K562 (cell line): Measurements from ENCODE around the gene BANF2. TPM values are rescaled to one million over a fixed set of nuclear protein-coding genes. Genes with fewer than 3 reads are reported as not detected.

Experiments
- ATAC-seq: fragments of 200-7000 bp; cut with Tn5 transposase; 3 replicates; pipeline ENCODE4 v1.9.1; 2020; ENCODE audit warnings: moderate library complexity
- BruUV-seq: library from RNA; stranded (reverse); fragments of 400-500 nt; replicated peaks from 2 replicates; lab custom pipeline; 2021; lab: Mats Ljungman, UMichigan
- CTCF ChIA-PET: fragments of 300-600 bp; formaldehyde crosslinking; extraction: SDS; loops from one replicate; lab custom pipeline; 2021; ENCODE audit warnings: low intra/inter-chr PET ratio; lab: Yijun Ruan, JAX
- POLR2A ChIA-PET: fragments of 300-600, 350-650 bp; sonication (Branson Sonifier 250); formaldehyde crosslinking; extraction: SDS; loops from one replicate; lab custom pipeline; 2021; ENCODE audit warnings: antibody characterized with exemption, inconsistent platforms; lab: Yijun Ruan, JAX
- DNase-seq, 4 experiments: peaks; one replicate each; pipeline versions ENCODE4 v3.0.0 to v3.0.0-alpha.2; 2011 to 2018; ENCODE audit warnings: low spot score in 3 of 4, mixed read lengths in 3 of 4; ENCODE audit errors: extremely low read depth in 1 of 4
- FAIRE-seq: peaks from 2 replicates; lab custom pipeline; 2011; peaks lifted over from hg19 to GRCh38; lab: Jason Lieb, UNC
- H2AFZ ChIP-seq: 2 replicates; pipeline ENCODE4 v1.6.0; 2011; ENCODE audit warnings: low read depth, low read length, control low read depth, inconsistent platforms
- H3K27ac ChIP-seq: fragments of 200-600 bp; 3 replicates; pipeline ENCODE4 v1.8.0; 2011; ENCODE audit warnings: low read depth, mild to moderate bottlenecking, control low read depth, inconsistent platforms, low read length, moderate library complexity, mixed read lengths; ENCODE audit errors: extremely low read depth
- H3K27me3 ChIP-seq, 2 experiments: fragments of 300-600 bp in 1 of 2; 2 replicates in 1 of 2; 3 replicates in 1 of 2; pipeline versions ENCODE4 v1.6.0 to v1.8.0; 2011; ENCODE audit warnings: inconsistent platforms in 2 of 2, low read length in 2 of 2, mild to moderate bottlenecking in 1 of 2, mixed read lengths in 1 of 2, moderate library complexity in 1 of 2; ENCODE audit not compliant: control insufficient read depth in 2 of 2, insufficient read depth in 2 of 2
- H3K36me3 ChIP-seq: fragments of 300-600 bp; 3 replicates; pipeline ENCODE4 v1.8.0; 2011; ENCODE audit warnings: mild to moderate bottlenecking, low read length, inconsistent platforms; ENCODE audit not compliant: control insufficient read depth, insufficient read depth
- H3K4me1 ChIP-seq, 2 experiments: fragments of 200-600 bp in 1 of 2; replicated peaks in 1 of 2; 2 replicates in 1 of 2; 3 replicates in 1 of 2; pipeline versions ENCODE4 v1.5.1 to v1.8.0; 2011; ENCODE audit warnings: inconsistent platforms in 2 of 2, low read length in 2 of 2, mild to moderate bottlenecking in 1 of 2, mixed read lengths in 1 of 2, moderate library complexity in 1 of 2; ENCODE audit not compliant: control insufficient read depth in 2 of 2, insufficient read depth in 2 of 2
- H3K4me2 ChIP-seq: 2 replicates; pipeline ENCODE4 v1.6.1; 2011; ENCODE audit warnings: low read length, control low read depth, inconsistent platforms, mixed read lengths; ENCODE audit not compliant: insufficient read depth
- H3K4me3 ChIP-seq: fragments of 200-600 bp; sonication (generic), shearing (Covaris generic); 2 replicates; pipeline ENCODE4 v1.5.1; 2016; ENCODE audit warnings: control low read depth, inconsistent platforms
- H3K79me2 ChIP-seq: fragments of 200-600 bp; 3 replicates; pipeline ENCODE4 v1.8.0; 2011; ENCODE audit warnings: low read length, inconsistent platforms; ENCODE audit not compliant: control insufficient read depth, insufficient read depth
- H3K9ac ChIP-seq, 2 experiments: 2 replicates each; pipeline versions ENCODE4 v1.6.0 to v1.6.1; 2011; ENCODE audit warnings: low read depth in 2 of 2, low read length in 2 of 2, control low read depth in 1 of 2, inconsistent platforms in 1 of 2, mild to moderate bottlenecking in 1 of 2, mixed read lengths in 1 of 2; ENCODE audit not compliant: insufficient read depth in 1 of 2
- H3K9me1 ChIP-seq: one replicate; pipeline ENCODE4 v1.6.0; 2011; ENCODE audit warnings: inconsistent platforms, mild to moderate bottlenecking, low read length, moderate library complexity; ENCODE audit not compliant: control insufficient read depth, insufficient read depth
- H3K9me3 ChIP-seq: replicated peaks from 2 replicates; pipeline ENCODE4 v1.5.1; 2011; ENCODE audit warnings: low read depth, low read length, inconsistent platforms; ENCODE audit not compliant: control insufficient read depth, insufficient read depth
- H4K20me1 ChIP-seq: replicated peaks from 2 replicates; pipeline ENCODE4 v1.6.1; 2011; ENCODE audit warnings: low read length, inconsistent platforms, mixed read lengths; ENCODE audit not compliant: control insufficient read depth, insufficient read depth
- ARID3B ChIP-seq: fragments of 250-450 bp; sonication (Bioruptor Pico); IDR thresholded peaks from 2 replicates; pipeline ENCODE4 v1.4.0; 2020; ENCODE audit warnings: borderline replicate concordance
- CCAR2 ChIP-seq: fragments of 200-400 bp; formaldehyde crosslinking; IDR thresholded peaks from 2 replicates; pipeline ENCODE4 v1.6.1; 2017; ENCODE audit warnings: mild to moderate bottlenecking, low read depth, low read length
- CTCF ChIP-seq, 3 experiments: IDR thresholded peaks in 2 of 3; conservative IDR thresholded peaks in 1 of 3; 2 replicates each; pipeline ENCODE4 v1.5.1; 2011 to 2012; ENCODE audit warnings: low read length in 3 of 3, mild to moderate bottlenecking in 3 of 3, control low read depth in 2 of 3, improper control_type of control experiment in 1 of 3, inconsistent platforms in 1 of 3, low read depth in 1 of 3, mixed read lengths in 1 of 3, moderate library complexity in 1 of 3; ENCODE audit not compliant: insufficient read depth in 2 of 3
- E2F3 ChIP-seq: fragments of 250-450 bp; sonication (Bioruptor Pico); IDR thresholded peaks from 2 replicates; pipeline ENCODE4 v1.4.0; 2020; ENCODE audit warnings: mild to moderate bottlenecking
- IFI16 ChIP-seq: fragments of 250-450 bp; sonication (Bioruptor Pico); IDR thresholded peaks from 2 replicates; pipeline ENCODE4 v2.1.2; 2022; ENCODE audit warnings: mild to moderate bottlenecking, inconsistent platforms
- PPARD ChIP-seq: fragments of 250-450 bp; sonication (Bioruptor Pico); IDR thresholded peaks from 2 replicates; pipeline ENCODE4 v1.8.0; 2022; ENCODE audit warnings: inconsistent platforms, mild to moderate bottlenecking, moderate library complexity
- PRPF4 ChIP-seq: fragments of 200-400 bp; formaldehyde crosslinking; IDR thresholded peaks from one replicate; pipeline ENCODE4 v1.6.1; 2017; ENCODE audit warnings: low read length, low read depth, mild to moderate bottlenecking; ENCODE audit not compliant: insufficient read depth, poor library complexity, severe bottlenecking
- SMC3 ChIP-seq: conservative IDR thresholded peaks from 2 replicates; pipeline ENCODE4 v1.6.1; 2011; ENCODE audit warnings: low read depth, low read length, improper control_type of control experiment; ENCODE audit not compliant: insufficient read depth
- ZBED1 ChIP-seq: IDR thresholded peaks from 2 replicates; pipeline ENCODE4 v1.6.1; 2014
- WGBS: fragments of 100-300 bp; shearing (Covaris generic); methylation state at CpG from one replicate; pipeline ENCODE4 v1.1.6; 2016; ENCODE audit warnings: low coverage, mixed read lengths; ENCODE audit not compliant: insufficient coverage; ENCODE audit errors: missing lambda C conversion rate; 5-methylcytosine and 5-hydroxymethylcytosine counted together
- in situ Hi-C: fragments of 300-500 bp; cut with MboI; formaldehyde crosslinking; loops from 4 replicates; pipeline ENCODE4 v1.15.0; 2018; ENCODE audit warnings: inconsistent platforms, mixed read lengths
- intact Hi-C: fragments of 100-400 bp; cut with micrococcal nuclease; formaldehyde crosslinking; loops from 2 replicates; pipeline ENCODE4 v1.14.2; 2022
- polyA plus RNA-seq, 8 experiments: library from polyadenylated mRNA; depleted of rRNA in 4 of 8; stranded (reverse) in 5 of 8; unstranded in 3 of 8; fragments of >200 nt; fragmentation: Nextera tagmentation in 2 of 8; fragmentation: Illumina TruSeq in 1 of 8; extraction: Ambion mirVana in 2 of 8; extraction: Trizol in 1 of 8; gene quantifications; 2 replicates each; pipeline versions ENCODE4 v1.2.1 to v1.2.3, GENCODE V29; 2011 to 2014; ENCODE audit warnings: inconsistent platforms in 1 of 8, missing spikeins in 1 of 8
- total RNA-seq, 7 experiments: library from RNA; depleted of rRNA in 6 of 7; stranded (reverse); fragments of >200 nt in 6 of 7; fragmentation: Illumina TruSeq in 2 of 7; extraction: Trizol in 2 of 7; gene quantifications; 2 replicates each; pipeline versions ENCODE4 v1.2.1 to v1.2.3, GENCODE V29; 2011 to 2021; ENCODE audit warnings: low replicate concordance in 1 of 7

The BANF2 gene
- total and polyA plus RNA-seq, 9 of the 15 experiments (the other 6 are each of a cell fraction or from before 2014, with no cell fraction given) = not detected

- ATAC-seq (peak; percentile 37; the same call in 1 of the 3 replicates), FAIRE-seq (no peak), DNase-seq (peak in 2 of 4 experiments; percentile 8 to 29)
- Histone ChIP-seq H3K4me1 (no peaks in the 10 kb centered on the region), H3K4me3 (no peak overlapping the region), H3K27me3 (peaks cover 2 to 22% of the 10 kb centered on the region in 2 experiments; a peak in 3 of 5 replicates), H3K9me3 (no peaks in the 10 kb centered on the region), H3K79me2 (no peaks in the 10 kb centered on the region), H3K9ac (no peak overlapping the region), H3K4me2 (no peak overlapping the region), H2AFZ (no peak overlapping the region)
- CTCF ChIA-PET = no interaction called here
- intact Hi-C loops = no loop called here
- WGBS = 0% methylated on average over 3 of the region's 6 CpGs
- BruUV-seq = no TSS peak
- POLR2A ChIA-PET = no interaction called here
- TF ChIP-seq ARID3B (no peak), E2F3 (CRISPR knock-in tag) (no peak), CTCF (IDR thresholded peaks at IDR 0.05 in 2 of 3, conservative IDR thresholded peaks at IDR 0.05 in 1 of 3; ENCODE audit: insufficient read depth in 2 of 3, low read depth in 1 of 3, low read length in 3 of 3) (no peak), CCAR2 (no peak), PRPF4 (no peak), PPARD (no peak), ZBED1 (no peak), IFI16 (CRISPR knock-in tag) (no peak), SMC3 (no peak)
- TF ChIP-seq, all 486 proteins: peak for 0
- Histone ChIP-seq H3K27ac (no peak overlapping the region), H3K36me3 (no peaks in the 10 kb centered on the region), H4K20me1 (no peaks in the 10 kb centered on the region), H3K9me1 (no peaks in the 10 kb centered on the region)
- in situ Hi-C loops = no loop called here
Measured at GRCh38 chr20:17721802-17722486, 22.2 kb downstream of the BANF2 start.
